ENCODE measurements around the gene WDR43.

DNA sequence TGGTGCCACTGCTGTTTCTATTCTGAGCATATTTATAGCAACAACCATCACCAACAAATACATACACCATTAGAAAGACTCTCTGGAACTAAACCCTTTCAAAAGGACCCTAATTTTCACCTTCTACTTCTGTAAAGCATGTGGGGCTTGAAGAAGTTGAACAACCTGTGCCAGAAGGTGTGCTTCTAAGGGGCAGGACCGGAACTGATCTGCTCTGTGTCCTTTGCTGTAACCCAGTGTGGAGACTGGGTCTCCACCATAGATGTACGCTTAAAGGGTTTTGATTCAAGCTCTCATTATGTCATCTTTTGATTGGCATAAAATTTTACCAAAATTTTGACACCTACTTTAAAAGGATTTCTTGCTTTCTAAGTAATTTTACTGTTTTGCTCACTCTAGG is 40.3 kb downstream of the WDR43 start:
- TF ChIP-seq, protein P1, sequence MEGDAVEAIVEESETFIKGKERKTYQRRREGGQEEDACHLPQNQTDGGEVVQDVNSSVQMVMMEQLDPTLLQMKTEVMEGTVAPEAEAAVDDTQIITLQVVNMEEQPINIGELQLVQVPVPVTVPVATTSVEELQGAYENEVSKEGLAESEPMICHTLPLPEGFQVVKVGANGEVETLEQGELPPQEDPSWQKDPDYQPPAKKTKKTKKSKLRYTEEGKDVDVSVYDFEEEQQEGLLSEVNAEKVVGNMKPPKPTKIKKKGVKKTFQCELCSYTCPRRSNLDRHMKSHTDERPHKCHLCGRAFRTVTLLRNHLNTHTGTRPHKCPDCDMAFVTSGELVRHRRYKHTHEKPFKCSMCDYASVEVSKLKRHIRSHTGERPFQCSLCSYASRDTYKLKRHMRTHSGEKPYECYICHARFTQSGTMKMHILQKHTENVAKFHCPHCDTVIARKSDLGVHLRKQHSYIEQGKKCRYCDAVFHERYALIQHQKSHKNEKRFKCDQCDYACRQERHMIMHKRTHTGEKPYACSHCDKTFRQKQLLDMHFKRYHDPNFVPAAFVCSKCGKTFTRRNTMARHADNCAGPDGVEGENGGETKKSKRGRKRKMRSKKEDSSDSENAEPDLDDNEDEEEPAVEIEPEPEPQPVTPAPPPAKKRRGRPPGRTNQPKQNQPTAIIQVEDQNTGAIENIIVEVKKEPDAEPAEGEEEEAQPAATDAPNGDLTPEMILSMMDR (IDR thresholded peaks at IDR 0.05), result no peak
- no peak for TF ChIP-seq POLR2A (IDR thresholded peaks at IDR 0.05)
